ENCODE measurements around the gene CBX4. TPM values are rescaled to one million over a fixed set of nuclear protein-coding genes. Genes with fewer than 3 reads are reported as not detected.

Gene CBX4
- total RNA-seq, 1 experiment from 2014 or later = 6.2 TPM

DNA sequence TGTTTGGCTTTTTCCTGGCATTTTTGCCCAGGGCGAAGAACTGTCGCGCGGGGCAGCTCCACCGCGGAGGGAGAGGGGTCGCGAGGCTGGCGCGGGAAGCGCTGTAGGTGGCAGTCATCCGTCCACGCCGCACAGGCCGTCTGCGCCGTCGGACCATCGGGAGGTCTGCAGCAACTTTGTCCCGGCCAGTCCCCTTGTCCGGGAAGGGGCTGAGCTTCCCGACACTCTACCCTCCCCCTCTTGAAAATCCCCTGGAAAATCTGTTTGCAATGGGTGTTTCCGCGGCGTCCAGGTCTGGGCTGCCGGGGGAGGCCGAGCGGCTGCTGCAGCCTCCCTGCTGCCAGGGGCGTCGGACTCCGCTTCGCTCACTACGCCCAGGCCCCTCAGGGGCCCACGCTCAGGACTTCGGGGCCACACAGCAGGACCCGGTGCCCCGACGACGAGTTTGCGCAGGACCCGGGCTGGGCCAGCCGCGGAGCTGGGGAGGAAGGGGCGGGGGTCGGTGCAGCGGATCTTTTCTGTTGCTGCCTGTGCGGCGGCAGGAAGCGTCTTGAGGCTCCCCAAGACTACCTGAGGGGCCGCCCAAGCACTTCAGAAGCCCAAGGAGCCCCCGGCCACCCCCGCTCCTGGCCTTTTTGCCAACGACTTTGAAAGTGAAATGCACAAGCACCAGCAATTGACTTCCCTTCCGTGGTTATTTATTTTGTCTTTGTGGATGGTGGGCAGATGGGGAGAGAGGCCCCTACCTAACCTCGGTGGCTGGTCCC lies 2.3 kb upstream of the CBX4 start:
- H3K9me3 Mint-ChIP-seq = peaks cover 2 to 5% of the 10 kb centered on the region in 2 experiments; a peak in 1 of 5 replicates
- H3K4me1 Mint-ChIP-seq = peaks cover 25 to 35% of the 10 kb centered on the region in 2 experiments
- peak; percentile 77 for DNase-seq
- H2BK12ac ChIP-seq (ENCODE audit: insufficient read length, low read depth, low read length) = no peak overlapping the region
- H3K4me3 Mint-ChIP-seq = peak overlapping the region in 1 of 2 experiments; percentile 72; a peak in 3 of 5 replicates
- no peaks in the 10 kb centered on the region; a peak in 1 of 7 replicates for H3K36me3 Mint-ChIP-seq (ENCODE audit: insufficient read depth in 1 of 3, low read depth in 3 of 3)
- H3K79me1 ChIP-seq (ENCODE audit: insufficient read depth, low read depth, low read length, poor library complexity, severe bottlenecking) = no peaks in the 10 kb centered on the region
- H4K8ac ChIP-seq (replicated peaks; ENCODE audit: insufficient read length, low read depth, low read length) = no peak overlapping the region
- no peaks in the 10 kb centered on the region for H3K79me2 ChIP-seq (ENCODE audit: insufficient read depth, low read length)
- H3K27me3 Mint-ChIP-seq (ENCODE audit: low read depth) = peaks cover 90% of the 10 kb centered on the region
- no peak overlapping the region for H2AFZ ChIP-seq (ENCODE audit: low read length)
- TF ChIP-seq, protein P1, sequence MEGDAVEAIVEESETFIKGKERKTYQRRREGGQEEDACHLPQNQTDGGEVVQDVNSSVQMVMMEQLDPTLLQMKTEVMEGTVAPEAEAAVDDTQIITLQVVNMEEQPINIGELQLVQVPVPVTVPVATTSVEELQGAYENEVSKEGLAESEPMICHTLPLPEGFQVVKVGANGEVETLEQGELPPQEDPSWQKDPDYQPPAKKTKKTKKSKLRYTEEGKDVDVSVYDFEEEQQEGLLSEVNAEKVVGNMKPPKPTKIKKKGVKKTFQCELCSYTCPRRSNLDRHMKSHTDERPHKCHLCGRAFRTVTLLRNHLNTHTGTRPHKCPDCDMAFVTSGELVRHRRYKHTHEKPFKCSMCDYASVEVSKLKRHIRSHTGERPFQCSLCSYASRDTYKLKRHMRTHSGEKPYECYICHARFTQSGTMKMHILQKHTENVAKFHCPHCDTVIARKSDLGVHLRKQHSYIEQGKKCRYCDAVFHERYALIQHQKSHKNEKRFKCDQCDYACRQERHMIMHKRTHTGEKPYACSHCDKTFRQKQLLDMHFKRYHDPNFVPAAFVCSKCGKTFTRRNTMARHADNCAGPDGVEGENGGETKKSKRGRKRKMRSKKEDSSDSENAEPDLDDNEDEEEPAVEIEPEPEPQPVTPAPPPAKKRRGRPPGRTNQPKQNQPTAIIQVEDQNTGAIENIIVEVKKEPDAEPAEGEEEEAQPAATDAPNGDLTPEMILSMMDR (conservative IDR thresholded peaks at IDR 0.05) = no peak
- H3K27me3 ChIP-seq (ENCODE audit: insufficient read depth, low read length) = peaks cover 63% of the 10 kb centered on the region
- no peak overlapping the region for H3K23ac ChIP-seq (ENCODE audit: insufficient read length, low read depth, low read length)
- no CpG with 5 or more reads among the region's 55 CpGs for WGBS (ENCODE audit: extremely low coverage, insufficient read length, low lambda C conversion rate)
- H2BK5ac ChIP-seq (ENCODE audit: insufficient read length, low read length) = no peak overlapping the region
- H3T11ph ChIP-seq (ENCODE audit: low read length) = no peak overlapping the region
- H4K20me1 ChIP-seq (ENCODE audit: control insufficient read depth, insufficient read depth, insufficient read length) = no peaks in the 10 kb centered on the region
- no peak overlapping the region for H3K27ac ChIP-seq (ENCODE audit: insufficient read length, low read depth, low read length)
- no peak overlapping the region for H3K9ac ChIP-seq (ENCODE audit: extremely low read depth, insufficient read length, low read length)
- H2AK5ac ChIP-seq (ENCODE audit: insufficient read length, low read length) = no peak overlapping the region
- no peak overlapping the region for H4K91ac ChIP-seq (ENCODE audit: insufficient read length, low read depth, low read length)
- H3K9me3 ChIP-seq (ENCODE audit: control insufficient read depth, low read depth, low read length) = no peaks in the 10 kb centered on the region
- no peak overlapping the region for H3K4me2 ChIP-seq (ENCODE audit: insufficient read depth, insufficient read length, low read length)
- no peak overlapping the region; a peak in 1 of 7 replicates for H3K27ac Mint-ChIP-seq
- no peaks in the 10 kb centered on the region for H3K4me1 ChIP-seq (ENCODE audit: insufficient read depth, low read length)
- no peak overlapping the region for H3K4ac ChIP-seq (ENCODE audit: low read depth, low read length)
- no peak overlapping the region for H3K56ac ChIP-seq (ENCODE audit: insufficient read length, low read depth, low read length)
- peaks cover 39% of the 10 kb centered on the region for H3K23me2 ChIP-seq (ENCODE audit: insufficient read length, low read depth, low read length, poor library complexity, severe bottlenecking)
- H4K5ac ChIP-seq (ENCODE audit: insufficient read length, low read depth, low read length) = no peak overlapping the region
- H2BK15ac ChIP-seq (ENCODE audit: low read depth, low read length) = no peak overlapping the region
- no peak overlapping the region for H2BK120ac ChIP-seq (ENCODE audit: low read depth, low read length, poor library complexity, severe bottlenecking)
- H3K14ac ChIP-seq (ENCODE audit: insufficient read depth, low read length) = no peak overlapping the region
- H2BK20ac ChIP-seq (ENCODE audit: low read depth, low read length, poor library complexity, severe bottlenecking) = no peak overlapping the region
- no peak overlapping the region for H3K18ac ChIP-seq (ENCODE audit: insufficient read length, low read depth, low read length)

Data from H9 (cell line).